Muscle of back (tissue), 11 donors: ENCODE measurements around the gene LEF1. TPM values are rescaled to one million over a fixed set of nuclear protein-coding genes. Genes with fewer than 3 reads are reported as not detected.

Source experiments
- DNase-seq, 3 donors: peaks; one replicate each; pipeline versions ENCODE4 v3.0.0 to v3.0.0-alpha.2; 2013
- polyA plus RNA-seq, 10 donors: library from polyadenylated mRNA; unstranded; fragments of 120-200 nt; gene quantifications; one replicate each; pipeline ENCODE4 v1.2.1, GENCODE V29; 2013; ENCODE audit not compliant: insufficient read length in 10 of 10

LEF1 gene
- polyA plus RNA-seq, 10 donors = 3.7 to 68.0 (median 7.0) TPM

DNA sequence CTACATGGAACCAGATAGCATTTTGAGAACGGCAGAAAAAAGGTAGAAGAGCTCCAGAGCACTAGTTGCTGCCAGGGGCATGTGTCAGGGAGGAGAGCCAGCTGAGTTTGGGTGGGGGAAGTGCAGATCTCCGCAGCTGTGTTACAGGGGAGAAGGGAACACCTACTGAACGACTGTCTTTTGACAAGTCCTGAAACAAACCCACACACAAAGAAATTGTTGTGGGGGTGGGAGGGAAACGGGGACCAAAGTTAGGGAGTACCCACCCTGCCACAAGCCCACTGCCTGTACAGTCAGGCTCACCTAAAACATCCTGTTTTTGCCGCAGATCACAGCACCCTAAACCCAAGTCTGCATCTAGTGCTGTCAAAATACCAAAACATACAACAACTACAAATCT is 55.5 kb downstream of the LEF1 start:
- peak in 1 of 3 donors; percentile 18 for DNase-seq

DNA sequence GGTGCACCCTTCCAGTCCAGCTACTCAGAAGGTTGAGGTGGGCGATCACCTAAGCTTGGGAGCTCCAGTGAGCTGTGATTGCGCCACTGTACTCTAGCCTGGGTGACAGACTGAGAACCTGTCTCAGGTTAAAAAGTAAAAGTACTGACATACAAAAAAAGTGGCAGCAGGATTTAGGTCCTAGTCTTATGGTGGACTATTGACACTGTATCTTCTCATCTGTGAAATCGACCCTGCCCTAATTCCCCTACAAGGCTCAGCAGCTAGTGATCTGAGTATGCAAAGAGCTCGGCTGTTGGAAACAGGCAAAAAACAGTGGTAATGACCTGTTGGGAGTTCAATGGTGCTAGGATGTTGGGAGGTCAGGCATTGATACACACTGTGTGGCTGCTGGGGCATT is 57.0 kb downstream of the LEF1 start:
- DNase-seq = no peak

DNA sequence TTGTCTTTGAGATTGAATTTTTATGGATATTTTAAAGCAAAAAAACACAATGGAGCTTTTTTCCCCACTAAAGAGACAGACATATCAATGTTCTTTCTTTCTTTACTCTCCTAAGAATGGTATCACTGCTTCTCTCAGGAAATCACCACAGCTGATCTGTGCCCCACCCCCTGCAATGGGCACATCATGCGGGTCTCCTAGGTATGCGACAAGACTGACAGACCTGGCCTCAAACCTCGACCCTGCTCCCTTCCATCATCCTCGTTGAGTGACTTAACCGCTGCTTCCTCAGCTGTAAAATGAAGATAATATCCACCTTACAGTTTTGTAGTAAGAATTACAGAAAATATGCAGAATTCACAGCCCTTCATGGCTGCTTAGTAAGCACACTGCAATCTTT is 58.3 kb downstream of the LEF1 start:
- no peak for DNase-seq

DNA sequence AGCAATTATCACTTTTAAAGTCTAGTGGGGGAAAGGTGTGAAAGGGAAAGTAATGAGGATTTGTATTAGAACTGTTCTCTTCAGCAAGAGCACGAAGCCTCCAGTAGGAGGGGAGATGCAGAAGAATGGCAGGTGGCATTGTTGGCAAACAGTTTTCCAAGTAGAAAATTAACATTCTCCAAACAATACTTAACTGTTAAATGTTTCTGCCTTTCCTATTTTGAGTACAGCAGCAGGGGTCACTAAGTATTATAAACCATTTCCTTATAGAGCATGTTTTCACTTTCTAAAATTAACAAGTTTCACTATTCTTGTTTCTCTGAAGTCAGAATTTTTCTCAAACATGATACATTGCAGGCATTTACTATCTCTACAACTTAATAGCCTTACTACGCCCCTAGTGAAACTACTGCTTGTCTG is 58.7 kb downstream of the LEF1 start:
- no peak for DNase-seq

DNA sequence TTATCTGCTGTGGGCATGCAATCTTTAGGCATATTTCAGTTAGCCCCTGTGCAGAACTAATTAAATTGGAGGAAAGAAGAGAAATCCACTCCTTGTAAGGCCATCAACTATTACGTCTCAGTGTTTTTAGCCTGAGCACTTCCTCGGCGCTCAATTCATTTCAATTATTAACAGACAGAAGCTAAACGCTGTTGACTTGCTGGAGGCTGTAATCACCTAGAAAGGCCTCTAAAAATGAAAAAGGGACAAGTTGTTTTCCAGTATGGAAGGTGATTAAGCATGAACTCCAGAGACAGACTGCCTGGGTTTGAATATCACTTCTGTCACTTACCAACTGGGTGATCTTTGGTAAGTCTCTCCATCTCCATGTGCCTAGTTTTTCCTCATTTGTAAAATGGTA is 59.6 kb downstream of the LEF1 start:
- no peak for DNase-seq

DNA sequence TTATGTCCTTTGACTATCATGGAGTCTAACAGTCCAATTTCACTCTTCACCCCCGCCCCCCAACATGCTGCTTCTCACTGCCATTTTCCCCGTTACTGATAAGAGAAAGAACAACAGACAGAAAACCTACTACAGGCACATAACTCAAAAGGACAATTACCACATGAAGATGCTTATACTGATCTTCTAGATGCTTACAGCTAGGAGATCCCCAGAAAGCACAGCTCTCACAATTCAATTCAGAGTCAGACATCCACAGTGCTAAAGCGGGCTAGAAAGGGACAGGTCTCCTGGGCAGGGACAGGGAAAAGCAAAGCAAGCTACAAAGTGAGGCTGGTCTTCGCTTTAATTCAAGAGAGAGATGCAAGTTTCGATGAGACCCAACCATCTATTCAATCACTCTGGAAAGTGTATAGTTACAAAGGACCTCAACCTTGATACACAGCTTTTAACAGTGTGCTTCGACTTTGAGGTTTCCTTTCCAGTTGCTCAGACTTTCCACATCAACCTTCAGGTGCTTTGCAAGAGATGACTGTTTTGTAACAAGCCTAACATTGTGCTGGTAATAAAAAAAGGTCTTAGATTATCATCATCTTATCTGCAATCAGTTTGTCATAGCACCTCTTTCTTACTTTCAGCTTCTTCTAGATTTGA is 60.9 kb downstream of the LEF1 start:
- no peak for DNase-seq

DNA sequence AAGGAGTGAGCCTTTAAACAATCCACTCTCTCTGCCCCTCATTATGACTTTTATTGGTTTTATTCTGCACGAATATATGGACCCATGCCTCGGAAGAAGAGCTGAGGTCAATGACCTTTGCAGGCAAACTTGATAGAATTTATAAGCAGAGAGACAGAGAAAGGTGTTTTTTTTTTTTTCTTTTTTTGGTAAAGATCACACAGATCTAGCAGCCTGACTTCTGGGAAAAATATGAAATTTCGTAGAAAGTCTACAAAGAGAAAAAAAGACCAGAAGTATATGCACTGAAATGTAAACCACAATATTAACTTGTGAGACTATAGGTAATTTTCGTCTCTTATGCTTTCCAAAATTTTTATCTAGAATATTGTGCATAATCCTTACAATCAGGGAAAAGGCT is 61.6 kb downstream of the LEF1 start:
- no peak for DNase-seq

DNA sequence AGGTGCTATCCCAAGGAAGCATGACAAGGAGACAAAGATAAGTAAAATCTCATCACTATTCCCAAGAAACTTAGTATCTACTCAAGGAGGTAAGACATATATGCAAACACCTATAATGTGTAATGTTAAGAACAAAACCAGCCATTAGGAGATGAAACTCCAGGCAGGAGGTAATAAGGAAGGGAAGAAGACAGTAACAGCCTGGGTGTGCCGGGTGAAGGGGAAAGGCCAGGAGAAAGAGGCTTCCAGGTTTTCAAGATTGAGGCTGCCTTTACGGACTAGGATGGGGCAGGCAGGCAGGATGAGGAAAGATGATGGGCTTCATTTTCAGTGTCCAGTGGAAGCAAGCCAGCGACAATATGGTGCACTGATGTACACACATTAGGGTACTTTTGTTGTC is 62.5 kb downstream of the LEF1 start:
- DNase-seq = no peak

DNA sequence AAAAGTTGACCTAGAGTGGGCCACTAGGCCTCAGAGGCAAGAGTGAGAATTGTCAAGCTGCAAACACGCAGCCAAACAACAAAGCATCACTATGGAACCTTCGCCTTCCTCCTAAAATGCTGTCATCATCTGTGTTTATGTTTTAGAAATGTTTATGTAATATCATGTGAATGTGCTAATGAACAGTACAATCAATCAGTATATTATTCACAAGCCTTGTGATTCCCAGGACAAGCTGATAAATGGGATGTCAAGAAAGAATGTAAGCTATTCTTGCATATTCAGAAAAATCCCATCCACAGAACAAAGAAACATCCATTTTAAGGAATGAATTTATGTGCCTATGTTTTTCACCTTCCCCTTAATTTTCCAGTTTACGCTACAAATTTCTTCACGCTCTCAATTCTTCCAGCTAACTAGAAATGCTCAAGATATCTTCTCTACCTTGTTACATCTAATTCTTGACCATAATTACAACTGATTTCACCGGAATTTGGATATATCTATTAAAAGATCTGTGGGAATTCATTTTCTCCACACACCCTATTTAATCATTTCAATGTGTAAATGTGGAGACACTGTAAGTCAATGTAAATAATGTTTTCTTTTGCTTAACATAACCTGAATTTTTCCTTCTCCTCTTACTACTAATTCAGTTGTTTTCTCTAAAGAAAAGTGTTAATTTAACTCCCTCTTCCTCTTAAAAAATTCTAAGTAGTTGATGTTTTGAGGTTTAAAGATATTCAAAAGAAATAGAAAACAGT is 65.5 kb downstream of the LEF1 start:
- no peak for DNase-seq

DNA sequence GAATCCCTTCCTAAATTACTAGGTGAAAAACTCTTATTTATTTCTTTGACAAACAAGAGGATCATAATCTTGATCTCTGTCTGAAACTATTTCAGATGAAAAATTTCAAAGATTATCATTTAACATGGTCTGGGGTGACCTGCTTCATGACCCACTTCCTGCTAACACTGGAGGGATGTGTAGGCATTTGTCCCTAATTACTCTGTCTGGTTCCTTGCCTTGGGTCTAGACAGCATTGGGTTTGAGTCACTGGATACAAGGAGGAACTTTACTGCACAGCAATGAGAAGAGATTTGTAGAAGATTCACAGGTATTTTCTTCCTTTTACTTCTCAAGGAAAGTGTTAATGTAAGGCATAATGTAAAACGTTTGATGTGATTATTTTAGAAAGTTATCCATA is 67.9 kb downstream of the LEF1 start:
- DNase-seq = no peak

DNA sequence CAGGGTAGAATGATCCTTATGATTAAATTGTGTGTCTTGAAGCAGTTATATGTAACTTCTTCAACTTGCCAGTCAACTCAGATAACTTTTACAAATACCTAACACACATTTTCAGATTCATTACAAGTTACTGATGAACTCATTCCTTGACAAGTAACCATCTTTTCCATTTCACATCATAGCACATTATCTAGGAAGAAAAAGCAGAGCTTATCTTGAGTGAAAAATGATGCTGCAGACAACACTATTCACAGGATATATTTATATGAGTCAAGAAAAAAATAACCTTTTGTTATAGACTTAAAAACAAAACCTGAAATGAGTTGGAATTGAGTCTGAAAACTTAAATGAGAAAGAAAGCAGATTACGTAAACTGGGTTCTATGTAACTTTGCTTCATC is 68.9 kb downstream of the LEF1 start:
- DNase-seq = no peak

DNA sequence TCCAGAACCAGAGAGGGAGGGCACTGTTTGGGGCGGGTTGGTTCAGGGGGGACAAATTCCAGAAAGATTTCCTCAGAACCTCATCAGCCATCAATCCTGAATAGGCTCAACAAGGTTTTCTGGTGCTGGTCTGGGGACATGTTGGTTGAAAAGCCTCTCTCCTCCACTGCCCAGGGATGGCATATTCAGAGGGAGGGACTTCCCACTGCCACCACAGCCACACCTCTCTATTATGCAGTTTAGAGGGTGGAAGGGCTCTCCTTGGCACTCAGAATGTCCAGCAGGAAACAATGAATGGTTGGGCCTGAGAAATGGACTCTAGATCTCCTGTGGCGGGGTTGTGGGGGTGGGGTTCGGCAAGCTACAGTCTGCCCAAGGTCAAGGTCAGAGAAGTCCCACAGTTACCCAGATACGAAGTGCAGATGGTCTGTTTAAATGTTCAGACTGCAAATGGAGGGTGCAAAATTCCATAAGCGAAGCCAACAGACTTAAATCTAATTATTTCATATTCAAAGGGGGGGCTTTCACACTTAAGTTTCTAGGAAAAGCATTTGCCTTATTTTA is 70.7 kb downstream of the LEF1 start:
- no peak for DNase-seq

DNA sequence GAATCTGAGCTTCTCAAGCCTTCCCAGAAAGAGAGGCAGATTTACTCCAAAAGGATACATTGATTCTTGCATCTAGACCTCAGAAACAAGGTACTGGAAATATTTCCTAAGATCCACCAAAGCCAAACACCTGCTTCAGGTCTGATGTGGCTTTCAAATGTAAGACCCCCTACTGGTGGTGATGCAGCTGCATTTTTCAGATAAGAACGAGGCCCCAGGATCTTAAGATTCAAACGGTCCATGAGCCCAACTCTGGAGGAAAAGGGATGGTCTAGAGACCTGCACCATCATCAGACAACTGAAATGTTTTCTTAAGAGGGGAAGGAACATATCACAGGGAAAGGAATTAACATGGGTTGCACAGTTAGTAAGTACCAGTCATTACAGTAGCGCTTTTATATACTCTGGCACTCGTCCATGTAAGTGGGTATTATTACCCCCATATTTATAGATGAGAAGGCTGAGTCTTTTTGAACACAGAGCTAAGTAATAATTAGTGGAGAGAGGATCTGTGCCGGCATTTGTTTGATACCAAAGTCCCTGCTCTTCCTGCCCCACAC is 73.7 kb downstream of the LEF1 start:
- no peak for DNase-seq

DNA sequence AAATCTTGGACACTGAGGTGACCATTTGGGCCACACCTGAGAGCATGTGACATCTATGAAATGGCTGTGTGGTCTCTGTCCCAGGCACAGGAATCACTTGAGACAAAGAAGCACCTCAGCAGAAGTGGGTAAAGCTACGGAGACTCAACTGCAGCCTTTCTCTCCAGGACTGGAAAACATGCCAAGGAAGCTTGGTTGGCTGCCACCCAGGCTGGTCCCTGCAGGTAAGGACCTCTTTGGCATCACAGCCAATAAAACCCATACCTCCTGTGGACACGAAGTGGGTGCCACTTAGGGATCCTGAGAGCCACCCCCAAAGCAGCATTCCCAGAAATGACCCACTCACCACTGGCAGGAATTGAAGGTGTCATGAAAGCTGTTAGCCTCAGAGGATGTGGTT is 74.6 kb downstream of the LEF1 start:
- no peak for DNase-seq

DNA sequence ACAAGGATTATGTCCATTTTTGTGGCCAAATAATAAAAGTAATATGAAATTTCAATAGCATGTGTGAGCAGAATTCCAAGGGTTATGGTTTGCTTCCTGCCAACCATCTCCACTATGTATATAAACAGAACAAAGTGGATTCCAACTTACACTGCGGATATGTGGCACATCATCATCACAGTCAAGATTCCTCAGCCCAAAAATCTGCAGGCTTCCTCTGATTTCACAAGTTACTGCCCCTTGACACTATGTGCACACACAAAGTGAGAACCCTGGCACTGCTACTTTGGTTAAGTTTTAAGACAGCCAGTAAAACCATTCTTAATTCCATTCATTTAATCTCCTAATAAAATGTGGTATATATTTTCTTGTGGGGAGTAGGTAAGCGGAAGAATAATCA is 76.4 kb downstream of the LEF1 start:
- no peak for DNase-seq

DNA sequence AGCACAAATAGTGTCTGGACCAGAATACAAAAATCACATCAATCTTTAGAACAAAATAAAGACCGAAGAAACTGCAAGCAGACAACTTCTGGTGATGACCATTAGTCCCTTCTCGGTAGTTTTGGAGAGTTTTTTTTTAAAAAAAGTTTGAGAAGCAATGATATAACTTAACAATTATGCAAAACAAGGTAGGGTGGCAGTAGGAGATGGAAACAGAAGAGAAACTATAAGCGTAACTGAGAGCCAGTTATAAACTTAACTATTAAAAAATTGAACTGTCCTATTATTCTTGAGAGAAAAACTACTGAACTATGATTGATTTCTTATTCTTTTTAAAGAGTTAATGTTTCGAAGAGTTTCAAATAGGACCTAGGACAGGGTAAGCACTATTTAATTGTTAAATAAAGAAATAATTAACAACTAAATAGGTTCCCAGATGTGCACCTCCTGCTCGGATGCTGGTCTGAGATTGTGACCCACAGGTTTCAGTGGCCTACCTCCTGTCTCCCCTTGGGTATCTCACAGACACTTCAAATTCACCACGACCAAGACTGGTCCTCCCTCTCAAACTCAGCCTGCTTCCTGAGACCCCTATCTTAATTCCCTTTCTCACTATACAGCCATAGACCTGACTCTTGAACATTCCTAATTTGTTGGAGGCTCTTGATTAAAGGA is 81.3 kb downstream of the LEF1 start:
- DNase-seq = no peak

DNA sequence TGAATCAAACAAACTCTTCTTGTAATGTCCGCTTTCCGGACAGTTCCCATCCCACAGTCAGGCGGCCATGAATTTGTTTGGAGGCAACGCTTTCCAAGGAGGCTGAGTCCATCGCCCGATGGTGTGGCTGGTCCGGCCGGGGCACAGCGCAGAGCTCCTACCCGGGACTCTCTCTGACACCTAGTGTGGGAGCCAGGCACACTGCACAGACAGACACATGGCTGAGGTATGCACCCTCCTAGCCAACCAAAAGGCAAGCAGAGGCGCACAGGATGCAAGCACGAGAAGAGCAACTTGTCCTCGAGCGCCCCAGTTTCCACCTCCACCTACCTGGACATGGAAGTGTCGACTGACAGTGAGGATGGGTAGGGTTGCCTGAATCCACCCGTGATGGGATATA is 87.5 kb downstream of the LEF1 start:
- DNase-seq = no peak

DNA sequence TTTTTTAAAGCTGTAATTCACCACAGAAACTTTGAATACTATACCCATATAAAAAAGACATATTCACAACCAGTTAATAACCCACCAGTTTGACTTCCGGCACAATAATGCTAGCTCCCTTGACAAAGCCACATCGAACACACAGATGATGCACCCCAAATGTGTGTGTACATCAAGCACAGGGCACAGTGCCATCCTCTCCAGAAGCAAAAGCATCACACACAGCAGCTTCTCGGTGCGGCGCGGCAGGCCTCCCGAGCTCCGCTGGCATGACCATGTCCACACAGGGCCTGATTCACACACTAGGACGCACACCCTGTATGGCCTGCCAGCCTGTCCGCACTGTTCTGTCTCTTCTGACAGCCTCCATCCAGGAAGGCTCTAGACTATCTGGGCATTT is 88.0 kb downstream of the LEF1 start:
- DNase-seq = no peak

DNA sequence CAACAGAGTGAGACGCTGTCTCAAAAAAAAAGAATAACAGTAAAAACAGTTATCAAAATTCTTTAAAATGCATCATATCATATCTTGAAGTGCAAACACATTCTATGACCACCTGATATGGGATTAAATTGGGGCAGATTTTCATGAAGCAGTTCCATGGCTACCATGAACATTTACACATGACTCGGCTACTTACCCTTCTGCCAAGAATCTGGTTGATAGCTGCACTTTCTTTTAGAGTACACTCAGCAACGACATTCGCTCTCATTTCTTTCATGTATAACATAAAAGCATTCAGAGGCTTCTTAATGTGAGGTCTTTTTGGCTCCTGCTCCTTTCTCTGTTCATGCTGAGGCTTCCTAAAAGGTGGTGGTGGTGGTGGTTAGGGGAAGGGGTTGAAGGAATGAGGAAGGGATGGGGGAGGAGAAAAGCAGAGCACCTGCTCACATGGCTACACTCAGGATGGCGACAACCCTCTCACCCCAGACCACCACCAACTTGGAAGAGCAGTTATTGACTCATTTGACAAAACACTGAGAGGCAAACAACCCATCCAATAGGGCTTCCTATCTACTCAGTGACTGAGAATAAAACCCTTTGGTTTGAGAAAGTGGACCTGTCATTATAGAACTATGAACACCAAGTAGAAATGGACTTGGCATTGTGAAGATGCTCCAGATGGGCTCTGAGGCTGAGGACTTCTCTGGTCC is 90.6 kb downstream of the LEF1 start:
- no peak for DNase-seq

DNA sequence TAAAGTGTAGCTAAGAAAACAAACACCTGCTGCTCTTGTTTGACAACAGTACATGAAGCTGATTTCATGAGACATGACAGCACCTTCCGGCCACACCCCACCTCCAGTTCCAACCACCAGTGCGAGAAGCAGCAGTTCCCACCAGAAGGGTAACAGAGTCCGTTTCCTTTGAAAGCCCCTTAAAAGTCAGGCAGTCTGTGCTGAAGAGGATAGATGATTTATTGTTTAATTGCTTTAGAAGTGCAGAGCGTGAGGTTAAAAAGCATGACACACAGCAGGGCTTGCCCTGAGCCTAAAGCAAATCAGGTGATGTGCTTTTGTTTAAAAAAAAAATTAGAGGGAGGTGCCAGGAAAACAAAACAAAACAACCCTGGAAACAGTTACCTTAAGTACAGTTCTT is 96.4 kb downstream of the LEF1 start:
- no peak for DNase-seq

DNA sequence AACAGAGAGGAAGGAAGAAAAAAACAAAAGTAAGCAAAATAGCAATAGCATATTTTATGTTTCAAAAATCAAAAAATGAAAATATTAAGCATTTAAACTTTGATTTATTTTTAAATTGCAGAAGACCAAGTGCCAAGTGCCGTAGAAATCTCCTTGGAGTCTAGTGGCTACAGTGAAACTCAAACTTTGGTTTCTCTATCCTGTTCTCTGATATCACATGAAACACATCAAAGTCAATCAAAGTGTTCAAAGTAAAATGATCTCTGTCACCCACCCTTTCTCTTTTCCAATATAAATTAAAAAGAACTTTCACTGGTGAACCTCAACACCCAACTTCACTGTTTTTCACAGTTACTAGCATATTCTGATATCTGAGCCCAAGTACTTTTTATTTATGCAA is 98.0 kb downstream of the LEF1 start:
- DNase-seq = no peak

DNA sequence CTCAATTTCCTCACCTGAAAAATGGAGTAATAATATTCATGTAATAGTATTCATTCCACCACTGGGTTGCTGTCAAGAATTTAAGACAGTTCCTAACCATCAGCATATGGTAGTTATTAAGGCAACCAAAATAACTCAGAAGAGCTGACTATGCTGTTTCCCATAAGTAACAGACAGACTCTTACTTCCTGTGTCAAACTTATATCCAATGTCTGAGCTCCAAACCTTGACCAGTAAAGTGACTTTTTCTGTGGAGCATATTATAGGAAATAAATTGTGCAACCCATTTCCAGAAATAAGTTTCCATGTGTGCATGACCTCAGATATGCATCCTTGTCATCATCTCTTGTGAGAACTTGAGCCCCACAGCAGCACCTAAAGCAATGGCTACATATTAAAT is 100.3 kb downstream of the LEF1 start:
- peak in 2 of 3 donors; percentile 29 to 61 for DNase-seq
